Smooth muscle cell (in vitro differentiated cells): ENCODE results near the gene SLC25A12. TPM values are rescaled to one million over a fixed set of nuclear protein-coding genes. Genes with fewer than 3 reads are reported as not detected.
"Not testable (repeated sequence)": the region's sequence is repeated elsewhere in the genome, so short reads cannot be mapped to it uniquely, and the experiment has no call there.

Experiments
- DNase-seq: peaks from one replicate; lab custom pipeline; 2025; ENCODE audit not compliant: unreplicated experiment; lab: John Stamatoyannopoulos, UW
- H2AFZ ChIP-seq: fragments of 200-600 bp; sonication (generic); 2 replicates; pipeline ENCODE4 v1.6.0; 2016; ENCODE audit warnings: antibody characterized with exemption, low read depth, mild to moderate bottlenecking
- H3F3A ChIP-seq: fragments of 200-600 bp; sonication (generic); 2 replicates; pipeline ENCODE4 v1.6.0; 2017; ENCODE audit warnings: antibody characterized with exemption, low read depth
- H3K27ac ChIP-seq: fragments of 200-600 bp; sonication (generic); 2 replicates; pipeline ENCODE4 v1.5.1; 2016; ENCODE audit warnings: low read depth, mild to moderate bottlenecking
- H3K27me3 ChIP-seq: fragments of 200-600 bp; sonication (generic); 2 replicates; pipeline ENCODE4 v1.6.1; 2016; ENCODE audit warnings: low read depth, mild to moderate bottlenecking
- H3K36me3 ChIP-seq: fragments of 200-600 bp; sonication (generic); 2 replicates; pipeline ENCODE4 v1.5.1; 2016; ENCODE audit warnings: low read depth
- H3K4me1 ChIP-seq: fragments of 200-600 bp; sonication (generic); 2 replicates; pipeline ENCODE4 v1.5.1; 2016; ENCODE audit warnings: low read depth
- H3K4me2 ChIP-seq: fragments of 200-600 bp; sonication (generic); 2 replicates; pipeline ENCODE4 v1.6.0; 2016; ENCODE audit warnings: mild to moderate bottlenecking
- H3K4me3 ChIP-seq: fragments of 200-600 bp; sonication (generic); 2 replicates; pipeline ENCODE4 v1.5.1; 2016; ENCODE audit warnings: mild to moderate bottlenecking
- H3K79me2 ChIP-seq: fragments of 200-600 bp; sonication (generic); 2 replicates; pipeline ENCODE4 v1.6.0; 2016; ENCODE audit warnings: low read depth, mild to moderate bottlenecking
- H3K9ac ChIP-seq: fragments of 200-600 bp; sonication (generic); 2 replicates; pipeline ENCODE4 v1.6.0; 2016; ENCODE audit warnings: low read depth
- H3K9me3 ChIP-seq: fragments of 200-600 bp; sonication (generic); replicated peaks from 2 replicates; pipeline ENCODE4 v1.5.1; 2016; ENCODE audit warnings: low read depth
- H4K20me1 ChIP-seq: fragments of 200-600 bp; sonication (generic); 2 replicates; pipeline ENCODE4 v1.6.0; 2016; ENCODE audit warnings: low read depth
- WGBS: methylation state at CpG from one replicate; pipeline ENCODE4 v1.1.7; 2016; ENCODE audit warnings: low lambda C conversion rate; 5-methylcytosine and 5-hydroxymethylcytosine counted together
- polyA plus RNA-seq: library from polyadenylated mRNA; unstranded; fragments of >200 nt; fragmentation: Nextera tagmentation; extraction: Ambion mirVana; gene quantifications from 2 replicates; pipeline ENCODE4 v1.2.1, GENCODE V29; 2016
- total RNA-seq: library from RNA; depleted of rRNA; stranded (reverse); fragments of >200 nt; gene quantifications from 2 replicates; pipeline ENCODE4 v1.2.3, GENCODE V29; 2014
- TF ChIP-seq, protein P1 (sequence below): fragments of 200-600 bp; sonication (generic); IDR thresholded peaks from 2 replicates; pipeline ENCODE4 v1.5.1; 2017; ENCODE audit warnings: borderline replicate concordance, mild to moderate bottlenecking, antibody characterized with exemption; ENCODE audit not compliant: insufficient read depth, poor library complexity, severe bottlenecking

SLC25A12 gene
- total and polyA plus RNA-seq, 2 experiments from 2014 or later: 10.5 to 22.4 TPM

DNA sequence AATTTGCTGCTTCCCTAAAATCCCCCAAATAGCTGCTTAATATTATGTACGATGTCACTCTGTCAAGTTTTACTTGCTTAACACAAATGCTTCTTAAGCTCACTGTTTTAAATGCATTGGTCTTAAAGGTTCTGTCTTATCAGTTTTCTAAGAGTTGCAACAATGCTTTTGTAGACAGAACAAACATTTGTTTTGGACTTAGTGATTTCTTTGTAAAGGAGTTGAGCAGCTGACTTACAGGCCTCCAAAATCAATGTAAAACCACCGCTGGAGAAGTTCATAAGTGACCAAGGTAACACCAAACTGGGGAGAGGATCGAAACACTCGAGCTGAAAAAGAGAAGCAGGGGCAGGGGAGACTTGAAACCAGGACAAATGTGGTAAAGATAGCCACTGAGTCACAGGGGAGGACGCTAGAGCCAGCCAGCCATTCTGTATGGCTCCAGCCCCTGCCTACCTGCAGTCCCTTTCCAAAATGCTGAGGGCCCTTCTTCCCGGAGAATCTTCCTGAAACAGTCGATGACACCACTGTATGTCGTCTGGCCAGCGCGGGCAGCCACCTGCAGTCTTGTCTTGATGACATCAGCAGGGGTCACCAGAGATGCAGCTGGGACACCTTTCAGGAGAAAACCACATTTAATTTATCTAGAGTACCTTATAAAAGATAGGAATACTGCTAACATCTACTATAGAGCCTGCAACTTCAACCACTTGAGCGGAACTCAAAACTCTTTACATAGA is 106.5 kb downstream of the SLC25A12 start:
- Histone ChIP-seq H3K79me2 (no peaks in the 10 kb centered on the region), H3K9me3 (no peaks in the 10 kb centered on the region), H3K9ac (no peak overlapping the region), H2AFZ (no peak overlapping the region), H3K4me2 (no peak overlapping the region), H3K36me3 (peaks cover 16% of the 10 kb centered on the region), H3F3A (no peaks in the 10 kb centered on the region), H3K27me3 (no peaks in the 10 kb centered on the region), H3K4me3 (no peak overlapping the region), H4K20me1 (no peaks in the 10 kb centered on the region), H3K27ac (no peak overlapping the region), H3K4me1 (peaks cover 13% of the 10 kb centered on the region)
- no peak for DNase-seq
- TF ChIP-seq, protein P1, sequence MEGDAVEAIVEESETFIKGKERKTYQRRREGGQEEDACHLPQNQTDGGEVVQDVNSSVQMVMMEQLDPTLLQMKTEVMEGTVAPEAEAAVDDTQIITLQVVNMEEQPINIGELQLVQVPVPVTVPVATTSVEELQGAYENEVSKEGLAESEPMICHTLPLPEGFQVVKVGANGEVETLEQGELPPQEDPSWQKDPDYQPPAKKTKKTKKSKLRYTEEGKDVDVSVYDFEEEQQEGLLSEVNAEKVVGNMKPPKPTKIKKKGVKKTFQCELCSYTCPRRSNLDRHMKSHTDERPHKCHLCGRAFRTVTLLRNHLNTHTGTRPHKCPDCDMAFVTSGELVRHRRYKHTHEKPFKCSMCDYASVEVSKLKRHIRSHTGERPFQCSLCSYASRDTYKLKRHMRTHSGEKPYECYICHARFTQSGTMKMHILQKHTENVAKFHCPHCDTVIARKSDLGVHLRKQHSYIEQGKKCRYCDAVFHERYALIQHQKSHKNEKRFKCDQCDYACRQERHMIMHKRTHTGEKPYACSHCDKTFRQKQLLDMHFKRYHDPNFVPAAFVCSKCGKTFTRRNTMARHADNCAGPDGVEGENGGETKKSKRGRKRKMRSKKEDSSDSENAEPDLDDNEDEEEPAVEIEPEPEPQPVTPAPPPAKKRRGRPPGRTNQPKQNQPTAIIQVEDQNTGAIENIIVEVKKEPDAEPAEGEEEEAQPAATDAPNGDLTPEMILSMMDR: no peak
- 79% methylated on average over 11 of the region's 11 CpGs for WGBS

DNA sequence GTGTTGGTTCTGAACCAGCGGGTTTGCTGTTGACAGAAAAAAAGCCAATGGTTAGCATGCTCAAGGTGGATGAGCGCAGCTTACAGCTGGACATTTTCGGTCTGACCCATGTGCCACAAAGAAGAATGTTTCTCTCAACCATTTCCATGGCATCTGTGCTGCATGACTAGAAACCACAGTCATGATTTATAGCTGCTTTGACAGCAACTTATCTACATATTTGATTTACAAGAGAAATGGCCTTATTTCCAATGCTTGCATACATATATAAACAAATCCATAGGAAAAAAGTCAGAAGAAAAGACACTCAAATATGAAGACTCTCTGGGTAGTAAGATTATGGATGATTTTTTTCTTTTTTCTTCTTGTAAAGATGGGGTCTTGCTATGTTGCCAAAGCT is 108.6 kb downstream of the SLC25A12 start:
- no peak overlapping the region for H3K4me2 ChIP-seq
- peaks cover 4% of the 10 kb centered on the region for H3K4me1 ChIP-seq
- H3K9me3 ChIP-seq: no peaks in the 10 kb centered on the region
- 99% methylated on average over 3 of the region's 3 CpGs for WGBS
- H3K27ac ChIP-seq: no peak overlapping the region
- H2AFZ ChIP-seq: no peak overlapping the region
- no peaks in the 10 kb centered on the region for H3K79me2 ChIP-seq
- H4K20me1 ChIP-seq: no peaks in the 10 kb centered on the region
- TF ChIP-seq, protein P1: no peak
- no peak overlapping the region for H3K9ac ChIP-seq
- H3K4me3 ChIP-seq: no peak overlapping the region
- H3K27me3 ChIP-seq: no peaks in the 10 kb centered on the region
- peaks cover 16% of the 10 kb centered on the region for H3K36me3 ChIP-seq
- no peak for DNase-seq
- H3F3A ChIP-seq: no peaks in the 10 kb centered on the region

DNA sequence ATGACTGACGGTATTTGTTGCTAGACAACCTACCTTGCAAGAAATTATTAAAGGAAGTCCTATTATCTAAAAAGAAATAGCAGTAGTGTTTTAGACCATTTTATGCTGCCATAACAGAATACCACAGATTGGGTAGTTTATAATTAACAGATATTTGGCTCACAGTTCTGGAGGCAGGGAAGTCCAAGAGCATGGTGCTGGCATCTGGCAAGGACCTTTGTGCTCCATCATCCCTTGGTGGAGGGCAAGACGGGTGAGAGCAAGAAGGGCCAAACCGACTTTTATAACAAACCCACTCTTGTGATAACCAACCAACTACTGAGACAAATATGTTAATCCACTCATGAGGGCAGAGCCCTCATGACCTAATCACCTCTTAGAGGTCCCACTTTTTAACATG is 115.5 kb downstream of the SLC25A12 start:
- Histone ChIP-seq H3K27me3 (no peaks in the 10 kb centered on the region), H2AFZ (no peak overlapping the region), H3K79me2 (no peaks in the 10 kb centered on the region), H3K9ac (no peak overlapping the region), H3K27ac (no peak overlapping the region), H3K9me3 (no peaks in the 10 kb centered on the region), H3K4me3 (no peak overlapping the region), H3F3A (no peaks in the 10 kb centered on the region), H4K20me1 (no peaks in the 10 kb centered on the region), H3K4me1 (no peaks in the 10 kb centered on the region), H3K4me2 (no peak overlapping the region), H3K36me3 (peaks cover 5% of the 10 kb centered on the region)
- over 99% methylated on average over 3 of the region's 3 CpGs for WGBS
- no peak for DNase-seq
- TF ChIP-seq, protein P1: no peak

DNA sequence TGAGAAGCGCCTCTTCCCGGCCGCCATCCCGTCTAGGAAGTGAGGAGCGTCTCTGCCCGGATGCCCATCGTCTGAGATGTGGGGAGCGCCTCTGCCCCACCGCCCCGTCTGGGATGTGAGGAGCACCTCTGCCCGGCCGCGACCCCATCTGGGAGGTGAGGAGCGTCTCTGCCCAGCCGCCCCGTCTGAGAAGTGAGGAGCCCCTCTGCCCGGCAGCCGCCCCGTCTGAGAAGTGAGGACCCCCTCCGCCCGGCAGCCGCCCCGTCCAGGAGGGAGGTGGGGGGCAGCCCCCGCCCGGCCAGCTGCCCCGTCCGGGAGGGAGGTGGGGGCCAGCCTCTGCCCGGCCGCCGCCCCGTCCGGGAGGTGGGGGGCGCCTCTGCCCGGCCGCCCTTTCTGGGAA is 119.5 kb downstream of the SLC25A12 start:
- not testable (repeated sequence) for H3K36me3 ChIP-seq, DNase-seq, H2AFZ ChIP-seq, H3F3A ChIP-seq, H3K4me1 ChIP-seq, H3K9me3 ChIP-seq, H3K79me2 ChIP-seq, H4K20me1 ChIP-seq, H3K4me3 ChIP-seq, H3K27me3 ChIP-seq, H3K9ac ChIP-seq, H3K27ac ChIP-seq, H3K4me2 ChIP-seq
- WGBS: 100% methylated on average over 7 of the region's 35 CpGs
